ENCODE data around the gene KCNJ6. TPM values are rescaled to one million over a fixed set of nuclear protein-coding genes. Genes with fewer than 3 reads are reported as not detected.

Gene KCNJ6
- total RNA-seq, 1 donor from 2014 or later: not detected

GRCh38 chr21:37628362-37628761 is 287.9 kb downstream of the KCNJ6 start:
- intact Hi-C loops (cut with DNase I): no loop called here
- Histone ChIP-seq H3K27ac (no peak overlapping the region), H3K9me3 (no peaks in the 10 kb centered on the region), H3K4me3 (no peak overlapping the region), H3K4me1 (no peaks in the 10 kb centered on the region), H3K27me3 (no peaks in the 10 kb centered on the region), H3K36me3 (no peaks in the 10 kb centered on the region)
- no peak for DNase-seq (ENCODE audit: extremely low spot score in 2 of 2)
- TF ChIP-seq CTCF (IDR thresholded peaks at IDR 0.05) (no peak), POLR2A (IDR thresholded peaks at IDR 0.05) (no peak), POLR2AphosphoS5 (IDR thresholded peaks at IDR 0.05; ENCODE audit: insufficient read depth in 1 of 2, low read depth in 1 of 2) (no peak)

GRCh38 chr21:37627561-37627960 is 288.7 kb downstream of the KCNJ6 start:
- DNase-seq (ENCODE audit: extremely low spot score in 2 of 2): no peak
- no peaks in the 10 kb centered on the region for H3K9me3 ChIP-seq
- H3K36me3 ChIP-seq: no peaks in the 10 kb centered on the region
- H3K27me3 ChIP-seq: no peaks in the 10 kb centered on the region
- H3K4me1 ChIP-seq: no peaks in the 10 kb centered on the region
- intact Hi-C loops (cut with DNase I): no loop called here
- no peak for TF ChIP-seq CTCF (IDR thresholded peaks at IDR 0.05)
- no peak for TF ChIP-seq POLR2A (IDR thresholded peaks at IDR 0.05)
- TF ChIP-seq POLR2AphosphoS5 (IDR thresholded peaks at IDR 0.05; ENCODE audit: insufficient read depth in 1 of 2, low read depth in 1 of 2): no peak
- H3K27ac ChIP-seq: no peak overlapping the region
- no peak overlapping the region for H3K4me3 ChIP-seq

- no peaks in the 10 kb centered on the region for H3K36me3 ChIP-seq
- DNase-seq (ENCODE audit: extremely low spot score in 2 of 2): no peak
- H3K27me3 ChIP-seq: no peaks in the 10 kb centered on the region
- intact Hi-C loops (cut with DNase I): no loop called here
- no peak overlapping the region for H3K27ac ChIP-seq
- H3K4me3 ChIP-seq: no peak overlapping the region
- TF ChIP-seq POLR2A (IDR thresholded peaks at IDR 0.05) (no peak), CTCF (IDR thresholded peaks at IDR 0.05) (no peak), POLR2AphosphoS5 (IDR thresholded peaks at IDR 0.05; ENCODE audit: insufficient read depth in 1 of 2, low read depth in 1 of 2) (no peak)
- H3K4me1 ChIP-seq: no peaks in the 10 kb centered on the region
- H3K9me3 ChIP-seq: no peaks in the 10 kb centered on the region
These were observed 289.2 kb downstream of the KCNJ6 start for GRCh38 chr21:37627074-37627473.

GRCh38 chr21:37626320-37626719 is 289.9 kb downstream of the KCNJ6 start:
- Histone ChIP-seq H3K4me3 (no peak overlapping the region), H3K9me3 (no peaks in the 10 kb centered on the region), H3K27me3 (no peaks in the 10 kb centered on the region), H3K36me3 (no peaks in the 10 kb centered on the region), H3K4me1 (no peaks in the 10 kb centered on the region), H3K27ac (no peak overlapping the region)
- DNase-seq (ENCODE audit: extremely low spot score in 2 of 2): no peak
- intact Hi-C loops (cut with DNase I): no loop called here
- TF ChIP-seq CTCF (IDR thresholded peaks at IDR 0.05): no peak
- TF ChIP-seq POLR2AphosphoS5 (IDR thresholded peaks at IDR 0.05; ENCODE audit: insufficient read depth in 1 of 2, low read depth in 1 of 2): no peak
- TF ChIP-seq POLR2A (IDR thresholded peaks at IDR 0.05): no peak

- Histone ChIP-seq H3K27me3 (no peaks in the 10 kb centered on the region), H3K27ac (no peak overlapping the region), H3K9me3 (no peaks in the 10 kb centered on the region), H3K4me1 (no peaks in the 10 kb centered on the region), H3K4me3 (no peak overlapping the region), H3K36me3 (no peaks in the 10 kb centered on the region)
- no peak for DNase-seq (ENCODE audit: extremely low spot score in 2 of 2)
- TF ChIP-seq POLR2AphosphoS5 (IDR thresholded peaks at IDR 0.05; ENCODE audit: insufficient read depth in 1 of 2, low read depth in 1 of 2): no peak
- no peak for TF ChIP-seq POLR2A (IDR thresholded peaks at IDR 0.05)
- no peak for TF ChIP-seq CTCF (IDR thresholded peaks at IDR 0.05)
- intact Hi-C loops (cut with DNase I): no loop called here
These were observed 292.6 kb downstream of the KCNJ6 start for GRCh38 chr21:37623689-37624088.
